Gastrocnemius medialis (tissue), 4 donors: ENCODE data around the gene RCVRN. TPM values are rescaled to one million over a fixed set of nuclear protein-coding genes. Genes with fewer than 3 reads are reported as not detected.

Source experiments
- ATAC-seq, 2 donors: fragments of 150-250 bp; one replicate each; pipeline ENCODE4 v1.9.1; 2016
- DNase-seq, 2 donors: peaks; one replicate each; pipeline ENCODE4 v3.0.0-alpha.2; 2019
- H3K27ac ChIP-seq, 4 donors: fragments of 200-600 bp; sonication (generic); 1 replicate in 1 of 4; 2 replicates in 3 of 4; pipeline ENCODE4 v1.5.1; 2016 to 2018; ENCODE audit warnings: mild to moderate bottlenecking in 2 of 4, moderate library complexity in 1 of 4
- H3K27me3 ChIP-seq, 3 donors: fragments of 200-600 bp; sonication (generic) in 2 of 3; 1 replicate in 1 of 3; 2 replicates in 2 of 3; pipeline versions ENCODE4 v1.5.1 to v1.6.0; 2016 to 2019; ENCODE audit warnings: mild to moderate bottlenecking in 1 of 3, moderate library complexity in 1 of 3
- H3K36me3 ChIP-seq, 2 donors: fragments of 200-600 bp; sonication (generic) in 1 of 2; one replicate each; pipeline ENCODE4 v1.5.1; 2017 to 2018
- H3K4me1 ChIP-seq, 2 donors: fragments of 200-600 bp; sonication (generic) in 1 of 2; one replicate each; pipeline ENCODE4 v1.5.1; 2016 to 2017; ENCODE audit warnings: mild to moderate bottlenecking in 2 of 2
- H3K4me3 ChIP-seq, 4 donors: fragments of 200-600 bp; sonication (generic) in 3 of 4; 1 replicate in 1 of 4; 2 replicates in 3 of 4; pipeline ENCODE4 v1.5.1; 2016 to 2019; ENCODE audit warnings: mild to moderate bottlenecking in 2 of 4
- H3K9me3 ChIP-seq, 3 donors: fragments of 200-600 bp; sonication (generic) in 2 of 3; 1 replicate in 1 of 3; 2 replicates in 2 of 3; pipeline ENCODE4 v1.5.1; 2016 to 2019
- CTCF ChIP-seq, 5 experiments: fragments of 450-650 bp in 3 of 5; fragments of 200-600 bp in 2 of 5; sonication (generic) in 2 of 5; IDR thresholded peaks in 4 of 5; conservative IDR thresholded peaks in 1 of 5; 1 replicate in 4 of 5; 2 replicates in 1 of 5; pipeline ENCODE4 v1.5.1; 2016 to 2019; ENCODE audit warnings: antibody characterized with exemption in 5 of 5, mild to moderate bottlenecking in 3 of 5, moderate library complexity in 3 of 5
- POLR2A ChIP-seq, 2 donors: fragments of 450-650 bp; IDR thresholded peaks; one replicate each; pipeline ENCODE4 v1.6.1; 2017; ENCODE audit warnings: antibody characterized with exemption in 2 of 2, mild to moderate bottlenecking in 2 of 2, moderate library complexity in 2 of 2
- in situ Hi-C, 4 donors: fragments of 200-750 bp; cut with MboI; loops; one replicate each; pipeline versions ENCODE4 v1.15.0 to v1.8.0; 2017; ENCODE audit warnings: low sequenced_read_pairs in 4 of 4
- intact Hi-C: fragments of 100-400 bp; cut with DNase I; formaldehyde crosslinking; loops from one replicate; pipeline ENCODE4 v1.15.1; 2023; ENCODE audit warnings: low total_unique reads
- total RNA-seq, 4 donors: library from RNA; depleted of rRNA; stranded (reverse); fragments of >200 nt; gene quantifications; one replicate each; pipeline versions ENCODE4 v1.1.0 to v1.2.3, GENCODE V29; 2016

Gene RCVRN
- total RNA-seq, 4 donors from 2014 or later, result not detected

- Histone ChIP-seq H3K4me1 (no peaks in the 10 kb centered on the region), H3K27ac (no peak overlapping the region), H3K27me3 (no peaks in the 10 kb centered on the region), H3K36me3 (no peaks in the 10 kb centered on the region), H3K9me3 (no peaks in the 10 kb centered on the region), H3K4me3 (no peak overlapping the region)
- no peak for TF ChIP-seq POLR2A (IDR thresholded peaks at IDR 0.05)
- no peak for TF ChIP-seq CTCF (IDR thresholded peaks at IDR 0.05 in 4 of 5, conservative IDR thresholded peaks at IDR 0.05 in 1 of 5)
- DNase-seq (no peak), ATAC-seq (no peak)
- in situ Hi-C loops (no loop called here), intact Hi-C loops (no loop called here)
These were observed 10.8 kb downstream of the RCVRN start for GRCh38 chr17:9894231-9894630.

DNA sequence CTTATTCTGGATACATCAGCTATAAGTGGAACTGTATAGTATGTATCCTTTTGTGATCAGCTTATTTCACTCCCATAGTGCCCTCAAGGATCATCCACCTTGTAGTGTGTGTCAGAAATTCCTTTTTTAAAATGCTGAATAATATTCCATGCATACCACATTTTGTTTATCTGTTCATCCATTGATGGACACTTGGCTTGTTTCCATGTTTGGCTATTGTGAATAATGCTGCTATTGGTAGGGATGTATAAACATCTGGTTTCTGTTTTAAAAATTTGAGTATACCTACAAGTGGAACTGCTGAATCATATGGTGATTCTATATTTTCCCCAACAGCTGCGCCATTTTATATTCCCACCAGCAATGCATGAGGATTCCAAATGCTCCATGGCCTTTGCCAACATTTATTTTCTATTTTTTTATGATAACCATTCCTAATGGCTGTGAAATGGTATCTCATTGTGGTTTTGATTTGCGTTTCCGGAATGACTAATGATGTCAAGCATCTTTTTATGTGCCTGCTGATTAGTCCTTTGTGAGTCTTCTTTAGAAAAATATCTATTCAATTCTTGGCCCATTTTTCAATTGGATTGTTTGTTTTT is 11.6 kb downstream of the RCVRN start:
- no peak overlapping the region for H3K4me3 ChIP-seq
- DNase-seq, result no peak
- H3K36me3 ChIP-seq, result no peaks in the 10 kb centered on the region
- H3K27ac ChIP-seq, result no peak overlapping the region
- no peaks in the 10 kb centered on the region for H3K9me3 ChIP-seq
- no peak for ATAC-seq
- H3K4me1 ChIP-seq, result no peaks in the 10 kb centered on the region
- in situ Hi-C loops (no loop called here), intact Hi-C loops (no loop called here)
- H3K27me3 ChIP-seq, result no peaks in the 10 kb centered on the region
- TF ChIP-seq POLR2A (IDR thresholded peaks at IDR 0.05), result no peak
- TF ChIP-seq CTCF (IDR thresholded peaks at IDR 0.05 in 4 of 5, conservative IDR thresholded peaks at IDR 0.05 in 1 of 5), result no peak

DNA sequence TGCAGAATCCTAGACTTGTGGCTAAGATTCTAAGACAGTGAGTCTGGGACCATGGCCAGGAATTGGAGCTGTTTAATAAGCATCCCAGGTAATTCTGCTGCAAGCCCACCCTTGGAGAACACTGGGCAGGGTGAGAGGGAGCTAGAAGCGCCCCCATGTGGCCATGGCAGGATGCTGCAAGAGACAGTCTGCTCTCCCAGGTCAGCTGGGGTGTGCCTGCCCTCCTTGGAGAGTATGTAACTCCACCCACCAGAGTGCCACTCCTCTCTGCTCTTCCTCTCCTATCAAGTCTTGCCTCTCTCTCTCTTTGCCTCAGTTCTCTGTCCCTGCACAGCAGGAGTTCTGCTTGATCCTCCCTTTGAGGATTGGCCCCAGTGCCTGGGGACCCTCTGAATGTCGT is 14.9 kb downstream of the RCVRN start:
- no peaks in the 10 kb centered on the region for H3K27me3 ChIP-seq
- H3K9me3 ChIP-seq, result no peaks in the 10 kb centered on the region
- no peaks in the 10 kb centered on the region for H3K4me1 ChIP-seq
- no peak overlapping the region for H3K4me3 ChIP-seq
- TF ChIP-seq CTCF (IDR thresholded peaks at IDR 0.05 in 4 of 5, conservative IDR thresholded peaks at IDR 0.05 in 1 of 5) (peak in 3 of 5 experiments; percentile 20 to 40 (median 39)), POLR2A (IDR thresholded peaks at IDR 0.05) (no peak)
- H3K27ac ChIP-seq, result no peak overlapping the region
- no peaks in the 10 kb centered on the region for H3K36me3 ChIP-seq
- in situ Hi-C loops, result no loop called here
- no peak for ATAC-seq
- intact Hi-C loops, result no loop called here
- no peak for DNase-seq

DNA sequence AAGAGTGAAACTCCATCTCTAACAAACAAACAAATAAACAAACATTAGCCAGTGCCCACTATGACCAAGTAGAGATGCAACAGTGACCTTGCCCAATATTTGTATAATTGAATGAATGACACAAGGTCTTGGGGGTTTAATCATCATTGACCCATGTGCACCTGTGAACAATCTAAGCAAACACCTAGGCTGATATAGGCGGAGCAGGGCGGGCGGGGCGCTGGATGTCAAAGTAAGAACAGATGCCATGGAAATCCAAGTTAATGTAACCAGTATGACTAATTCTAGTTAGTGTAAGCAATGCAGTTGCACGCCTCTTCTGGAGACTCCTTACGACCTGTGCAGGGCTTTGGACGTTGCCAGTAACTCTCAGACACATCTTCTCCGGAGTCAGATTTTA is 17.6 kb downstream of the RCVRN start:
- DNase-seq (no peak), ATAC-seq (no peak)
- no peaks in the 10 kb centered on the region for H3K4me1 ChIP-seq
- no peak overlapping the region for H3K4me3 ChIP-seq
- intact Hi-C loops, result no loop called here
- no peak for TF ChIP-seq CTCF (IDR thresholded peaks at IDR 0.05 in 4 of 5, conservative IDR thresholded peaks at IDR 0.05 in 1 of 5)
- TF ChIP-seq POLR2A (IDR thresholded peaks at IDR 0.05), result no peak
- H3K9me3 ChIP-seq, result peaks cover 0 to 10% (median 0%) of the 10 kb centered on the region in 3 donors
- H3K27ac ChIP-seq, result no peak overlapping the region
- H3K36me3 ChIP-seq, result no peaks in the 10 kb centered on the region
- in situ Hi-C loops, result no loop called here
- no peaks in the 10 kb centered on the region for H3K27me3 ChIP-seq
